Gastroesophageal sphincter (tissue), 3 donors: Measurements from ENCODE around the gene NRXN3.

Experiments used
- POLR2A ChIP-seq, 2 donors: fragments of 450-650 bp; IDR thresholded peaks; one replicate each; pipeline ENCODE4 v1.6.1; 2017; ENCODE audit warnings: antibody characterized with exemption in 2 of 2, mild to moderate bottlenecking in 2 of 2, moderate library complexity in 1 of 2
- POLR2AphosphoS5 ChIP-seq: sonication (generic); formaldehyde crosslinking; IDR thresholded peaks from one replicate; pipeline ENCODE4 v1.6.1; 2017; ENCODE audit warnings: antibody characterized with exemption
- TF ChIP-seq, protein P1 (sequence below), 4 experiments: fragments of 200-600 bp in 2 of 4; fragments of 450-650 bp in 2 of 4; sonication (generic) in 1 of 4; IDR thresholded peaks; one replicate each; pipeline ENCODE4 v1.5.1; 2017 to 2019; ENCODE audit warnings: antibody characterized with exemption in 4 of 4, mild to moderate bottlenecking in 2 of 4, moderate library complexity in 2 of 4

- TF ChIP-seq POLR2AphosphoS5 (no peak), POLR2A (IDR thresholded peaks at IDR 0.05) (no peak)
- TF ChIP-seq, protein P1, sequence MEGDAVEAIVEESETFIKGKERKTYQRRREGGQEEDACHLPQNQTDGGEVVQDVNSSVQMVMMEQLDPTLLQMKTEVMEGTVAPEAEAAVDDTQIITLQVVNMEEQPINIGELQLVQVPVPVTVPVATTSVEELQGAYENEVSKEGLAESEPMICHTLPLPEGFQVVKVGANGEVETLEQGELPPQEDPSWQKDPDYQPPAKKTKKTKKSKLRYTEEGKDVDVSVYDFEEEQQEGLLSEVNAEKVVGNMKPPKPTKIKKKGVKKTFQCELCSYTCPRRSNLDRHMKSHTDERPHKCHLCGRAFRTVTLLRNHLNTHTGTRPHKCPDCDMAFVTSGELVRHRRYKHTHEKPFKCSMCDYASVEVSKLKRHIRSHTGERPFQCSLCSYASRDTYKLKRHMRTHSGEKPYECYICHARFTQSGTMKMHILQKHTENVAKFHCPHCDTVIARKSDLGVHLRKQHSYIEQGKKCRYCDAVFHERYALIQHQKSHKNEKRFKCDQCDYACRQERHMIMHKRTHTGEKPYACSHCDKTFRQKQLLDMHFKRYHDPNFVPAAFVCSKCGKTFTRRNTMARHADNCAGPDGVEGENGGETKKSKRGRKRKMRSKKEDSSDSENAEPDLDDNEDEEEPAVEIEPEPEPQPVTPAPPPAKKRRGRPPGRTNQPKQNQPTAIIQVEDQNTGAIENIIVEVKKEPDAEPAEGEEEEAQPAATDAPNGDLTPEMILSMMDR (IDR thresholded peaks at IDR 0.05), result no peak
Measured at GRCh38 chr14:78989221-78989620, 819.0 kb downstream of the NRXN3 start.
